ENCODE results near the gene PDGFC.

DNA sequence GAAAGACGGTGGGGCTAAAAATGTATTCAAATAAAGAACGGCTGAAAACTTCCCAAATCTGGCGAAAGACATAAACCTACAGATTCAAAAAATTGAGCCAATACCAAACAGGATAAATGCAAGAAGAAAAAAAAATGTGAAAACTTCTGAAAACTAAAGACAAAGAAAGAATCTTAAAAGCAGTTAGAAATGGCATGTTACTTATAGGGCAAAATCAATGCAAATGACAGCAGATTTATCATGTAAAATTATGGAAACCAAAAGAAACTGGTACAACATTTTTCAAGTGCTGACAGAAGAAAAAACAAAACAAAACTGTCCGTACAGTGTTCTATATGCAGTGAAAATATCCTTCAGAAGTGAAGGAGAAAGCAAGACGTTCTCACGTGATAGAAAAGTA is 239.0 kb downstream of the PDGFC start:
- TF ChIP-seq POLR2A (IDR thresholded peaks at IDR 0.05) (no peak), CTCF (IDR thresholded peaks at IDR 0.05) (no peak), POLR2AphosphoS5 (IDR thresholded peaks at IDR 0.05) (no peak)

Data from stomach (tissue), 4 donors.